ENCODE results near the gene ROR2.

Gene ROR2

DNA sequence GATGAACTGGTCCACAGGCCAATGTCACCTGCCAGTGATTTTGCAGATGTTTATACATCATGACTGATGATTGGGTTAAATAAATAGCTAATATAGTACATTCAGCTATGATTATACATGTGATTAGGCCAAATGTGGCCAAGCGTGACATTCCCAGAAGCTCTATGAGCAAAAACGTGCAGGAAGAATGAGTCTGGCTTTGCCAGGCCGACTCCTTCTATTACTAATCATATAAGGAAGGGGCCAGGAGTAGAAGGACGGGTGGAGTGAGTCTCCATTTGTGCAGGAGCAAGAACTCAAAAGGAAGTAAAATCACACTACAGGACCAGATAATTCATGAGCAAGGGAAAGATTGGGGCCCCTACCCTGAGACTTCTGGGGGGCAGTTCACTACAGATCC is 178.2 kb downstream of the ROR2 start:
- Histone ChIP-seq H3K27me3 (ENCODE audit: insufficient read depth, low read length, poor library complexity) (peaks cover 11% of the 10 kb centered on the region), H3K9me3 (ENCODE audit: insufficient read depth, low read length, severe bottlenecking) (no peaks in the 10 kb centered on the region), H3K4me2 (ENCODE audit: insufficient read depth, low read length) (no peak overlapping the region), H3K36me3 (ENCODE audit: insufficient read depth, low read length) (no peaks in the 10 kb centered on the region), H3K4me1 (ENCODE audit: insufficient read depth, low read length) (no peaks in the 10 kb centered on the region), H4K20me1 (ENCODE audit: insufficient read depth, low read length) (no peaks in the 10 kb centered on the region), H2AFZ (ENCODE audit: low read depth, low read length) (no peak overlapping the region), H3K4me3 (ENCODE audit: low read depth in 1 of 2, low read length in 2 of 2) (no peak overlapping the region), H3K9ac (ENCODE audit: low read depth, low read length) (no peak overlapping the region), H3K79me2 (ENCODE audit: insufficient read depth, low read length) (no peaks in the 10 kb centered on the region), H3K27ac (ENCODE audit: low read length) (no peak overlapping the region)
- DNase-seq (no peak), ATAC-seq (ENCODE audit: insufficient read depth, low read depth) (no peak)
- TF ChIP-seq, protein P1, sequence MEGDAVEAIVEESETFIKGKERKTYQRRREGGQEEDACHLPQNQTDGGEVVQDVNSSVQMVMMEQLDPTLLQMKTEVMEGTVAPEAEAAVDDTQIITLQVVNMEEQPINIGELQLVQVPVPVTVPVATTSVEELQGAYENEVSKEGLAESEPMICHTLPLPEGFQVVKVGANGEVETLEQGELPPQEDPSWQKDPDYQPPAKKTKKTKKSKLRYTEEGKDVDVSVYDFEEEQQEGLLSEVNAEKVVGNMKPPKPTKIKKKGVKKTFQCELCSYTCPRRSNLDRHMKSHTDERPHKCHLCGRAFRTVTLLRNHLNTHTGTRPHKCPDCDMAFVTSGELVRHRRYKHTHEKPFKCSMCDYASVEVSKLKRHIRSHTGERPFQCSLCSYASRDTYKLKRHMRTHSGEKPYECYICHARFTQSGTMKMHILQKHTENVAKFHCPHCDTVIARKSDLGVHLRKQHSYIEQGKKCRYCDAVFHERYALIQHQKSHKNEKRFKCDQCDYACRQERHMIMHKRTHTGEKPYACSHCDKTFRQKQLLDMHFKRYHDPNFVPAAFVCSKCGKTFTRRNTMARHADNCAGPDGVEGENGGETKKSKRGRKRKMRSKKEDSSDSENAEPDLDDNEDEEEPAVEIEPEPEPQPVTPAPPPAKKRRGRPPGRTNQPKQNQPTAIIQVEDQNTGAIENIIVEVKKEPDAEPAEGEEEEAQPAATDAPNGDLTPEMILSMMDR (IDR thresholded peaks at IDR 0.05; ENCODE audit: borderline replicate concordance, extremely low read depth, low read length, poor library complexity, severe bottlenecking) = no peak
- no peak for TF ChIP-seq EZH2 (IDR thresholded peaks at IDR 0.05; ENCODE audit: borderline replicate concordance, low read depth, low read length, severe bottlenecking)

DNA sequence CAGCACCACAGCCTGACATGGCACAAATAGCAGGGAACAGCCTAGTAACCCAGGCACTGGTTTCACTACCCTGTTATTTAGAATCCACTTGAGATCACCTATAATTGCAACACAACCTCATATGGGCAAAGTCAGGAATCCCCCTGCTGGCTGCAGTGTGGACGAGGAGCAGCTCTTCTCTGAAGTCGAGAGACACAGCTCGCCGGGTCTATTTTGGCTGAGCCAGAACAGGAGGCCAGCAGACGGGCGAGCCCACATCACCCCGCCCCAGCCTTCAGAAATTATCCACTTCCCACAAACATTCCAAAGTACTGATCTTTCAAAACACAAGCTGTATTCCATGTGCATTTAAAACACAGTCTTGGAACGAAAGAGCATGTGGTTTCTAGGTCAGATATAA is 179.0 kb downstream of the ROR2 start:
- H3K27ac ChIP-seq (ENCODE audit: low read length) = no peak overlapping the region
- no peak for TF ChIP-seq EZH2 (IDR thresholded peaks at IDR 0.05; ENCODE audit: borderline replicate concordance, low read depth, low read length, severe bottlenecking)
- TF ChIP-seq, protein P1 (IDR thresholded peaks at IDR 0.05; ENCODE audit: borderline replicate concordance, extremely low read depth, low read length, poor library complexity, severe bottlenecking) = no peak
- no peak overlapping the region for H2AFZ ChIP-seq (ENCODE audit: low read depth, low read length)
- H3K4me1 ChIP-seq (ENCODE audit: insufficient read depth, low read length) = no peaks in the 10 kb centered on the region
- no peak for DNase-seq
- no peak overlapping the region for H3K4me3 ChIP-seq (ENCODE audit: low read depth in 1 of 2, low read length in 2 of 2)
- H3K9me3 ChIP-seq (ENCODE audit: insufficient read depth, low read length, severe bottlenecking) = no peaks in the 10 kb centered on the region
- no peak for ATAC-seq (ENCODE audit: insufficient read depth, low read depth)
- H3K79me2 ChIP-seq (ENCODE audit: insufficient read depth, low read length) = no peaks in the 10 kb centered on the region
- no peak overlapping the region for H3K9ac ChIP-seq (ENCODE audit: low read depth, low read length)
- no peak overlapping the region for H3K4me2 ChIP-seq (ENCODE audit: insufficient read depth, low read length)
- H3K27me3 ChIP-seq (ENCODE audit: insufficient read depth, low read length, poor library complexity) = peaks cover 7% of the 10 kb centered on the region
- H4K20me1 ChIP-seq (ENCODE audit: insufficient read depth, low read length) = no peaks in the 10 kb centered on the region
- H3K36me3 ChIP-seq (ENCODE audit: insufficient read depth, low read length) = no peaks in the 10 kb centered on the region

DNA sequence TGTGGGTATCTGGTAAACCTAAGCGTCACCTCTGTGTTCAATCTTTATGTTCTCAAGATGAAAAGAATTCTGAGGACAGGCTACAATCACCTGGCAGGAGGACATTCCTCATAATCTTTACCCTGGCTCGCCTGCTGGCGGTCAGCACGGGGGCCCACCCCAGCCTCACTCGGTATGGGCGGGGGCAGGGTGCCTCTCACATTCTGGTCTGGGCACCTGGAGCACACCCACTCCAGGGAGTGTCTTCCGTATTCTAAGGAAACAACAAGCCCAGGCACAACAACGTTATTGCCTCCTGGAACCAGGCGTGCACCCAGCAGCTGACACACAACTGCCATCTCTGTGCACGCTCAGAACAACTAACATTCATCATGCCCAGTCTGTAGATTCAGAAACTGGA is 179.8 kb downstream of the ROR2 start:
- H3K4me1 ChIP-seq (ENCODE audit: insufficient read depth, low read length) = no peaks in the 10 kb centered on the region
- H3K9ac ChIP-seq (ENCODE audit: low read depth, low read length) = no peak overlapping the region
- H3K9me3 ChIP-seq (ENCODE audit: insufficient read depth, low read length, severe bottlenecking) = no peaks in the 10 kb centered on the region
- no peak overlapping the region for H3K4me3 ChIP-seq (ENCODE audit: low read depth in 1 of 2, low read length in 2 of 2)
- H3K4me2 ChIP-seq (ENCODE audit: insufficient read depth, low read length) = no peak overlapping the region
- H2AFZ ChIP-seq (ENCODE audit: low read depth, low read length) = no peak overlapping the region
- no peak for TF ChIP-seq EZH2 (IDR thresholded peaks at IDR 0.05; ENCODE audit: borderline replicate concordance, low read depth, low read length, severe bottlenecking)
- TF ChIP-seq, protein P1 (IDR thresholded peaks at IDR 0.05; ENCODE audit: borderline replicate concordance, extremely low read depth, low read length, poor library complexity, severe bottlenecking) = no peak
- ATAC-seq (ENCODE audit: insufficient read depth, low read depth) (no peak), DNase-seq (no peak)
- H3K36me3 ChIP-seq (ENCODE audit: insufficient read depth, low read length) = no peaks in the 10 kb centered on the region
- H3K27me3 ChIP-seq (ENCODE audit: insufficient read depth, low read length, poor library complexity) = peaks cover 7% of the 10 kb centered on the region
- no peaks in the 10 kb centered on the region for H4K20me1 ChIP-seq (ENCODE audit: insufficient read depth, low read length)
- H3K79me2 ChIP-seq (ENCODE audit: insufficient read depth, low read length) = no peaks in the 10 kb centered on the region
- no peak overlapping the region for H3K27ac ChIP-seq (ENCODE audit: low read length)
